ENCODE measurements around the gene MAP2K1.
"Not testable (repeated sequence)": the region's sequence is repeated elsewhere in the genome, so short reads cannot be mapped to it uniquely, and the experiment has no call there.

Gene MAP2K1

DNA sequence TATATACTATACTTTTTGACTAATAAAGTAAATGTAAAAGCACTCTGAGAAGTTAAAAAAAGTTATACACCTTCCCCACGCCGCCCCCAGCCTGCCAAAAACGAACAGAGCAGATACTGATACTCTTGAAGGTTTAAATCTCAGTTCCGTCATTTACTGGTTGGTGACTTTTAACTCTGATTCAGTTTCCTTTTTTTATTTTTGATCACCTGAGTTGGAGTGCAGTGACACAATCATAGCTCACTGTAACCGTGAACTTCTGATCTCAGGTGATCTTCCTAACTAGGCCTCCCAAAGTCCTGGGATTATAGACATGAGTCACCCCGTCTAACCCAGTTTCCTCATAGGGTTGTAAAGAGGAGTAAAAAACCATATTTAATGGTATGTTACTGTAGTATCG is 27.0 kb upstream of the MAP2K1 start:
- no peak overlapping the region for H3K9ac ChIP-seq (ENCODE audit: low read length)
- DNase-seq = no peak
- H2BK120ac ChIP-seq (ENCODE audit: insufficient read depth, low read length, poor library complexity) = no peak overlapping the region
- H3K9me3 ChIP-seq (ENCODE audit: insufficient read depth, low read depth, low read length) = no peaks in the 10 kb centered on the region
- H3K79me1 ChIP-seq (ENCODE audit: low read length) = peaks cover 25% of the 10 kb centered on the region
- no peak overlapping the region for H2BK12ac ChIP-seq (ENCODE audit: low read length)
- no peak overlapping the region for H3K18ac ChIP-seq (ENCODE audit: low read length)
- no peak overlapping the region for H3K14ac ChIP-seq (ENCODE audit: low read length)
- no peak overlapping the region for H4K8ac ChIP-seq (ENCODE audit: low read depth, low read length)
- no CpG with 5 or more reads among the region's 7 CpGs for WGBS (ENCODE audit: extremely low coverage, insufficient coverage, insufficient read length)
- no peak overlapping the region for H3K4ac ChIP-seq (ENCODE audit: low read depth, low read length)
- H2AK5ac ChIP-seq (ENCODE audit: low read length) = no peak overlapping the region
- H4K12ac ChIP-seq (ENCODE audit: low read depth, low read length) = no peak overlapping the region
- H3K4me1 ChIP-seq (ENCODE audit: control insufficient read depth in 1 of 2, insufficient read depth in 2 of 2, low read length in 2 of 2) = peaks cover 3 to 10% of the 10 kb centered on the region in 2 experiments
- H4K91ac ChIP-seq (ENCODE audit: low read depth, low read length) = no peak overlapping the region
- H3K4me3 ChIP-seq (ENCODE audit: low read depth, low read length) = no peak overlapping the region
- no peak overlapping the region for H2BK5ac ChIP-seq (ENCODE audit: low read depth, low read length, poor library complexity)
- no peak overlapping the region for H2AFZ ChIP-seq (ENCODE audit: insufficient read depth, low read length, poor library complexity)
- H3K79me2 ChIP-seq (ENCODE audit: control insufficient read depth, insufficient read depth, low read length, poor library complexity) = peaks cover 8% of the 10 kb centered on the region
- H3K23ac ChIP-seq (ENCODE audit: low read length) = no peak overlapping the region
- peaks cover 0 to 4% of the 10 kb centered on the region in 2 experiments for H3K36me3 ChIP-seq (ENCODE audit: control insufficient read depth in 1 of 2, insufficient read depth in 2 of 2, low read length in 2 of 2)
- H3K4me2 ChIP-seq (ENCODE audit: low read length) = no peak overlapping the region
- H3K27me3 ChIP-seq (ENCODE audit: insufficient read depth, low read length) = no peaks in the 10 kb centered on the region
- H3K27ac ChIP-seq (ENCODE audit: low read depth, low read length) = no peak overlapping the region

DNA sequence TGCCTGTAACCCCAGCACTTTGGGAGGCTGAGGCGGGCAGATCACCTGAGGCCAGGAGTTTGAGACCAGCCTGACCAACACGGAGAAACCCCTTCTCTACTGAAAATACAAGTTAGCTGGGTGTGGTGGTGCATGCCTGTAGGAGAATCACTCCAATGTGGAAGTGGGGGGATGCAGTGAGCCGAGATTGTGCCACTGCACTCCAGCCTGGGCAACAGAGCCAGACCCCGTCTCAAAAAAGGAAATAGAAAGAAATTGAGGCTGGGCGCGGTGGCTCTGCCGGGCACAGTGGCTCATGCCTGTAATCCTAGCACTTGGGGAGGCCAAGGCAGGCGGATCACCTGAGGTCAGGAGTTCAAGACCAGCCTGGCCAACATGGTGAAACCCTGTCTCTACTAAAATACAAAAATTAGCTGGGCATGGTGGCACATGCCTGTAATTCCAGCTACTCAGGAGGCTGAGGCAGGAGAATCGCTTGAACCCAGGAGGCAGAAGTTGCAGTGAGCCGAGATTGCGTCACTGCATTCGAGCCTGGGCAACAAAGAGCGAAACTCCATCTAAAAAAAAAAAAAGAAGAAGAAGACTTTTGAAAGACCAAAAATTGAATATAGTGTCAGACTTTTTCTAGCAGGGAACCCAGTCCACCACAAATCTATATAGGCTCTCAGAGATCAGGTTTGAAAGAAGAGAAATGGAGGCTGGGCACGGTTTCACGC is 24.8 kb upstream of the MAP2K1 start:
- peaks cover 23% of the 10 kb centered on the region for H3K79me1 ChIP-seq (ENCODE audit: low read length)
- not testable (repeated sequence) for H4K12ac ChIP-seq (ENCODE audit: low read depth, low read length); H3K4me1 ChIP-seq (ENCODE audit: control insufficient read depth in 1 of 2, insufficient read depth in 2 of 2, low read length in 2 of 2); H3K27me3 ChIP-seq (ENCODE audit: insufficient read depth, low read length); H3K79me2 ChIP-seq (ENCODE audit: control insufficient read depth, insufficient read depth, low read length, poor library complexity); H3K4me2 ChIP-seq (ENCODE audit: low read length); H3K4me3 ChIP-seq (ENCODE audit: low read depth, low read length); H3K9ac ChIP-seq (ENCODE audit: low read length); H3K23ac ChIP-seq (ENCODE audit: low read length); H3K36me3 ChIP-seq (ENCODE audit: control insufficient read depth in 1 of 2, insufficient read depth in 2 of 2, low read length in 2 of 2); DNase-seq; H2AFZ ChIP-seq (ENCODE audit: insufficient read depth, low read length, poor library complexity); H3K27ac ChIP-seq (ENCODE audit: low read depth, low read length); H3K9me3 ChIP-seq (ENCODE audit: insufficient read depth, low read depth, low read length)
- peak overlapping the region; percentile 91 for H2BK12ac ChIP-seq (ENCODE audit: low read length)
- peak overlapping the region; percentile 37 for H2AK5ac ChIP-seq (ENCODE audit: low read length)
- H2BK120ac ChIP-seq (ENCODE audit: insufficient read depth, low read length, poor library complexity) = peak overlapping the region; percentile 88
- no CpG with 5 or more reads among the region's 15 CpGs for WGBS (ENCODE audit: extremely low coverage, insufficient coverage, insufficient read length)
- H3K14ac ChIP-seq (ENCODE audit: low read length) = peak overlapping the region; percentile 61
- peak overlapping the region; percentile 76 for H2BK5ac ChIP-seq (ENCODE audit: low read depth, low read length, poor library complexity)
- H4K8ac ChIP-seq (ENCODE audit: low read depth, low read length) = peak overlapping the region; percentile 54
- peak overlapping the region; percentile 78 for H3K18ac ChIP-seq (ENCODE audit: low read length)
- H3K4ac ChIP-seq (ENCODE audit: low read depth, low read length) = peak overlapping the region; percentile 55
- peak overlapping the region; percentile 85 for H4K91ac ChIP-seq (ENCODE audit: low read depth, low read length)

DNA sequence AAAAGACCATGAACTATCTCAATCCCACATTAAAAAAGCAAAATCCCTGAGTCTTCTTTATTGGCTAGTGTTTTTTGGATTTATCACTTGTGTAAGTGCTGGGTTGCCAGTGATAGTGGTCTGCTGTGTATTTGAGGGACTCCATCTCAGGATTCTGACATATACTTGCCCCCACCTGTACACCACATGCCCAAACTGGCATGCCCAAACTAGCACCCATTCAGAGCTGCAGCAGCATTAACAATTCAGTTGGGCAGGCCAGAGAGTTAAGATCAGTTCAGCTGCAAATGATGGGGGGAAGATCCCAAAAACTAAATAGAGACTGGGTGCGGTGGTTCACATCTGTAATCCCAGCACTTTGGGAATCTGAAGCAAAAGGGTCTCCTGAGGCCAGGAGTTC is 23.9 kb upstream of the MAP2K1 start:
- Histone ChIP-seq H3K18ac (ENCODE audit: low read length) (peak overlapping the region; percentile 3), H4K12ac (ENCODE audit: low read depth, low read length) (no peak overlapping the region), H3K9ac (ENCODE audit: low read length) (no peak overlapping the region), H3K9me3 (ENCODE audit: insufficient read depth, low read depth, low read length) (no peaks in the 10 kb centered on the region), H3K36me3 (ENCODE audit: control insufficient read depth in 1 of 2, insufficient read depth in 2 of 2, low read length in 2 of 2) (peaks cover 0 to 2% of the 10 kb centered on the region in 2 experiments), H2BK120ac (ENCODE audit: insufficient read depth, low read length, poor library complexity) (peak overlapping the region; percentile 19), H2AFZ (ENCODE audit: insufficient read depth, low read length, poor library complexity) (no peak overlapping the region), H3K4me2 (ENCODE audit: low read length) (no peak overlapping the region), H3K27ac (ENCODE audit: low read depth, low read length) (no peak overlapping the region), H4K8ac (ENCODE audit: low read depth, low read length) (no peak overlapping the region), H2BK5ac (ENCODE audit: low read depth, low read length, poor library complexity) (no peak overlapping the region), H3K14ac (ENCODE audit: low read length) (peak overlapping the region; percentile 21), H3K27me3 (ENCODE audit: insufficient read depth, low read length) (no peaks in the 10 kb centered on the region), H4K91ac (ENCODE audit: low read depth, low read length) (peak overlapping the region; percentile 78), H3K23ac (ENCODE audit: low read length) (no peak overlapping the region), H3K4ac (ENCODE audit: low read depth, low read length) (peak overlapping the region; percentile 6), H2BK12ac (ENCODE audit: low read length) (peak overlapping the region; percentile 61), H2AK5ac (ENCODE audit: low read length) (peak overlapping the region; percentile 35), H3K4me1 (ENCODE audit: control insufficient read depth in 1 of 2, insufficient read depth in 2 of 2, low read length in 2 of 2) (peaks cover 3 to 8% of the 10 kb centered on the region in 2 experiments), H3K79me1 (ENCODE audit: low read length) (peaks cover 21% of the 10 kb centered on the region), H3K4me3 (ENCODE audit: low read depth, low read length) (no peak overlapping the region), H3K79me2 (ENCODE audit: control insufficient read depth, insufficient read depth, low read length, poor library complexity) (peaks cover 3% of the 10 kb centered on the region)
- DNase-seq = no peak
- no CpG with 5 or more reads among the region's 1 CpG for WGBS (ENCODE audit: extremely low coverage, insufficient coverage, insufficient read length)

DNA sequence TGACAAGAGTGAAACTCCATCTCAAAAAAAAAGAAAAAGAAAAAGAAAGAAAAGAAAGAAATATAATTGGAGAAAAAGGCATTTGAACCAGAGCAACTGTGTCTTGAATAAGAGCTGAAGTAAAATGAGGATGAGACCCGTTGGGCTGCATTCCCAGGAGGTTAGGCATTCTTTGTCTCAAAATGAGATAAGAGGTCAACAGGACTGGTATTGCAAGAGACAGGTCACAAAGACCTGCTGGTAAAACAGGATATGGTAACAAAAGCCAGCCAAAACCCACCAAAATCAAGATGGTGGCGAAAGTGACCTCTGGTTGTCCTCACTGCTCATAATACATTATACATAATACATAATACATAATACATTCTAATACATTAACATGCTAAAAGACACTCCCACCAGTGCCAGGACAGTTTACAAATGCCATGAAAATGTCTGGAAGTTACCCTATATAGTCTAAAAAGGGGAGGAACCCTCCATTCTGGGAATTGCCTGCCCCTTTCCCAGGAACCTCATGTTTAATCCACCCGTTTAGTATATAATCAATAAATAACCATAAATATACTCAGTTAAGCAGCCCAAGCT is 21.7 kb upstream of the MAP2K1 start:
- Histone ChIP-seq H2BK12ac (ENCODE audit: low read length) (peak overlapping the region; percentile 58), H3K9ac (ENCODE audit: low read length) (no peak overlapping the region), H3K4me2 (ENCODE audit: low read length) (peak overlapping the region; percentile 25), H2AFZ (ENCODE audit: insufficient read depth, low read length, poor library complexity) (no peak overlapping the region), H4K8ac (ENCODE audit: low read depth, low read length) (peak overlapping the region; percentile 73), H3K27me3 (ENCODE audit: insufficient read depth, low read length) (no peaks in the 10 kb centered on the region), H4K91ac (ENCODE audit: low read depth, low read length) (peak overlapping the region; percentile 80), H3K79me2 (ENCODE audit: control insufficient read depth, insufficient read depth, low read length, poor library complexity) (peaks cover 3% of the 10 kb centered on the region), H4K12ac (ENCODE audit: low read depth, low read length) (no peak overlapping the region), H2AK5ac (ENCODE audit: low read length) (no peak overlapping the region), H3K18ac (ENCODE audit: low read length) (no peak overlapping the region), H3K79me1 (ENCODE audit: low read length) (peaks cover 21% of the 10 kb centered on the region), H3K27ac (ENCODE audit: low read depth, low read length) (peak overlapping the region; percentile 92), H3K4me3 (ENCODE audit: low read depth, low read length) (no peak overlapping the region), H3K14ac (ENCODE audit: low read length) (peak overlapping the region; percentile 56), H2BK5ac (ENCODE audit: low read depth, low read length, poor library complexity) (peak overlapping the region; percentile 88), H3K4me1 (ENCODE audit: control insufficient read depth in 1 of 2, insufficient read depth in 2 of 2, low read length in 2 of 2) (peaks cover 3 to 8% of the 10 kb centered on the region in 2 experiments), H3K9me3 (ENCODE audit: insufficient read depth, low read depth, low read length) (no peaks in the 10 kb centered on the region), H2BK120ac (ENCODE audit: insufficient read depth, low read length, poor library complexity) (peak overlapping the region; percentile 94), H3K23ac (ENCODE audit: low read length) (no peak overlapping the region), H3K36me3 (ENCODE audit: control insufficient read depth in 1 of 2, insufficient read depth in 2 of 2, low read length in 2 of 2) (no peaks in the 10 kb centered on the region), H3K4ac (ENCODE audit: low read depth, low read length) (no peak overlapping the region)
- no CpG with 5 or more reads among the region's 3 CpGs for WGBS (ENCODE audit: extremely low coverage, insufficient coverage, insufficient read length)
- DNase-seq = peak; percentile 91 to 95
